Lower leg skin (tissue), 4 donors: Measurements from ENCODE around the gene ADM2. TPM values are rescaled to one million over a fixed set of nuclear protein-coding genes. Genes with fewer than 3 reads are reported as not detected.

Experiments
- DNase-seq, 2 donors: peaks; one replicate each; pipeline ENCODE4 v3.0.0-alpha.2; 2019; ENCODE audit warnings: low spot score in 2 of 2
- H3K4me3 ChIP-seq: fragments of 200-600 bp; sonication (generic); 2 replicates; pipeline ENCODE4 v1.5.1; 2017; ENCODE audit warnings: mild to moderate bottlenecking, low read depth; ENCODE audit not compliant: poor library complexity, severe bottlenecking
- POLR2A ChIP-seq, 2 donors: fragments of 450-650 bp; IDR thresholded peaks; one replicate each; pipeline ENCODE4 v1.6.1; 2016 to 2017; ENCODE audit warnings: antibody characterized with exemption in 2 of 2, mild to moderate bottlenecking in 1 of 2, moderate library complexity in 1 of 2
- WGBS, 2 donors: methylation state at CpG; one replicate each; pipeline ENCODE4 v1.1.5; 2018; 5-methylcytosine and 5-hydroxymethylcytosine counted together
- intact Hi-C: fragments of 100-400 bp; cut with DNase I; formaldehyde crosslinking; loops from one replicate; pipeline ENCODE4 v1.15.0; 2023; ENCODE audit warnings: low total_unique reads
- total RNA-seq, 4 donors: library from RNA; depleted of rRNA; stranded (reverse); fragments of >200 nt; gene quantifications; one replicate each; pipeline ENCODE4 v1.1.0, GENCODE V29; 2016
- TF ChIP-seq, protein P1 (sequence below), 3 donors: fragments of 450-650 bp; IDR thresholded peaks; one replicate each; pipeline ENCODE4 v1.5.1; 2016; ENCODE audit warnings: antibody characterized with exemption in 3 of 3, mild to moderate bottlenecking in 3 of 3, moderate library complexity in 2 of 3

ADM2 gene
- total RNA-seq, 4 donors from 2014 or later, result 0.19 to 0.56 (median 0.52) TPM; not detected in 1

DNA sequence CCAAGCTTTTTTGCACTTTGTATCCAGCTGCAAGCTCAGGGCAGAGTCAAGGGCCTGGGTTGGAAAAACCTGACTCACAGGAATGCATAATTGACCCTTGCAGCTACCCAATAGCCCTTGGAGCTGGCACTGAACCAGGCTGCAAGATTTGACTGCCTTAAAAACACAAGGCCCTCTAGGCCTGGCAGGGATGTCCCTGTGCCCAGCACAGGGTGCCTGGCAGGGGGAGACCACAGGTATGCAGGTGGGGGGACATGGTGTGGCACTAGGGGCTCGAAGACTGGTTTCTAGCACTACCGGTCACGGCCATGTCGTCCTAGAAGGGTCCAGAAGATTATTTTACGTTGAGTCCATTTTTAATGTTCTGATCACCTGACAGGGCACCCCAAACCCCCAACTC, 36.7 kb upstream of the ADM2 start:
- 86 to 91% methylated on average over 5 of the region's 5 CpGs for WGBS, 2 donors
- no peak for DNase-seq
- H3K4me3 ChIP-seq, result no peak overlapping the region
- intact Hi-C loops, result no loop called here
- TF ChIP-seq, protein P1, sequence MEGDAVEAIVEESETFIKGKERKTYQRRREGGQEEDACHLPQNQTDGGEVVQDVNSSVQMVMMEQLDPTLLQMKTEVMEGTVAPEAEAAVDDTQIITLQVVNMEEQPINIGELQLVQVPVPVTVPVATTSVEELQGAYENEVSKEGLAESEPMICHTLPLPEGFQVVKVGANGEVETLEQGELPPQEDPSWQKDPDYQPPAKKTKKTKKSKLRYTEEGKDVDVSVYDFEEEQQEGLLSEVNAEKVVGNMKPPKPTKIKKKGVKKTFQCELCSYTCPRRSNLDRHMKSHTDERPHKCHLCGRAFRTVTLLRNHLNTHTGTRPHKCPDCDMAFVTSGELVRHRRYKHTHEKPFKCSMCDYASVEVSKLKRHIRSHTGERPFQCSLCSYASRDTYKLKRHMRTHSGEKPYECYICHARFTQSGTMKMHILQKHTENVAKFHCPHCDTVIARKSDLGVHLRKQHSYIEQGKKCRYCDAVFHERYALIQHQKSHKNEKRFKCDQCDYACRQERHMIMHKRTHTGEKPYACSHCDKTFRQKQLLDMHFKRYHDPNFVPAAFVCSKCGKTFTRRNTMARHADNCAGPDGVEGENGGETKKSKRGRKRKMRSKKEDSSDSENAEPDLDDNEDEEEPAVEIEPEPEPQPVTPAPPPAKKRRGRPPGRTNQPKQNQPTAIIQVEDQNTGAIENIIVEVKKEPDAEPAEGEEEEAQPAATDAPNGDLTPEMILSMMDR (IDR thresholded peaks at IDR 0.05), result no peak
- TF ChIP-seq POLR2A (IDR thresholded peaks at IDR 0.05), result no peak

DNA sequence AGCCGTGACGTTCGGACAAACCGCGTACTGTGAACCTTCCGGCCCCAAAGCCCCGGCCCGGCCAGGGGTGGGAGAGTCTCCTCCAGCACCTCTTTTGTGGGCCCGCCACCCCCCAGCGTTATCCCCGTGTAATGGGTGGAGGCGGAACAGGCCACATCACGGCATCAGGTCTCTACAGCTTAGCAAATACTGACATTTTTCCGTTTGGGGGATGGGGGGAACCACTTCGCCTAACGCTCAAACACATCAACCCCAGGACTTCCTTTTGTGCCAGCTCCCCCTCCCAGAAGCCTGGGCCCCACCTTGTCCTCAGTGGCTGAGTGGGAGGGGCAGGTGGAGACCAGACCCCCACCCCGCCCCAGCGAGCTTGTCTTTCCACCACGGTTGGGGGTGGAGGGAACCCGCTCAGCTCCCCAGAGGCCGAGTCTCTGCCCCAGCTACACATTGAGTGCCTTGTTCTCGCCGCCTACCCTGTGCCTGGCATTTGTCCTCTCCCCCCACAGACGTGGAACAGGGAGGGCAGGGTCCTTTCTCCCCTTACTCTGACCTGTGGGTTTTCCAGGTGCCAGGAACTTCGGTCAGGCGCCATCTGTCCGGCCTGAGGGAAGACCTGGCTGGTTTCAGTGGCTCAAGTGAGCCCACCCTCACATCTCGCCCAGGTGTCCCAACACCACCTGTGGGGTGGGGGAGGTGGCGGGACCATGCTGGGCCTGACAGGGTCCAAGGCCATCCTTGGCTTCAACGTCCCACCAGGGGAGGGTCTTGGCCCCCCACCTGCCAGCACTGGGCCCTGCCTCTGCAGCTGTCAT, 36.1 kb upstream of the ADM2 start:
- intact Hi-C loops, result no loop called here
- H3K4me3 ChIP-seq, result no peak overlapping the region
- TF ChIP-seq POLR2A (IDR thresholded peaks at IDR 0.05), result no peak
- TF ChIP-seq, protein P1 (IDR thresholded peaks at IDR 0.05), result no peak
- 71 to 75% methylated on average over 24 to 29 of the region's 30 CpGs for WGBS, 2 donors
- no peak for DNase-seq

DNA sequence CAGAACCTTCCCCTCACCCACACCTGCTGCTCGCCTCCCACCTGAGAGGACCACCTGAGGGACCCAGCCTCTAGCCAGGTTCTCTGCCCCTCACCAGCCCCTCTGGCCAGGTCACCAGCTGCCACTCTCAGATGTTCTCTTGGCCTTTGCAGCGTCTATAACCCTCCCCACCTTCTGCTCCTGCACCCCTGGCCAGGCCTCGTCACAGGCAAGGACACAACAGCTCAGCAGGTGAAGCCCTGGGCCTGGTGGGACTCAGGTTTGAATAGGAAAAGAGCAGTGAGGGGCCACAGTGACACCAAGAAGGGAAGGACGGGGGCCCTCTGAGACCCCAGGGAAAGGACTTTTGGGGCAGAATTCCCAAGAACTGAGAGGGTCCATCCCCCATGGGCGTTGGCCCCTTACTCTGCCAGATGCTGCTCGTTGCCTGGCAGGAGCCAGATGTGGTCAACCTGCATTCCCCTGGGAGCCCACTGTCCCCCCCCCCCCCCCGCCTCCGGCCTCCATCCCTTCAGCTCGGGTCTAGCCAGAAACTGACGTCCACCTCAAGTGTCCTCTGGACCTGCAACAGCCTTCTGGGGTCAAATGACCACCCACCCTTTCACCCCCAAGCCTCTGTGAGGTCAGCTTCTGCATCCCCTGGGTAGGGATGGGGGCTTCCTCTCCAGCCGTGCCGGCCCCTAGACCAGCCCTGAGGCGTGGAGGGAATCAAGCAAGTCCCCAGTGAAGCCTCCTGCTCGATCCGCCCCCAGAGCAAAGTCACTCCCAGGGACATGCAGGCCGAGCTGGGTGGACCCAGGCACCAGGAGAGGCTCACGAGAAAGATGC, 35.2 kb upstream of the ADM2 start:
- TF ChIP-seq POLR2A (IDR thresholded peaks at IDR 0.05), result no peak
- TF ChIP-seq, protein P1 (IDR thresholded peaks at IDR 0.05), result no peak
- intact Hi-C loops, result no loop called here
- no peak for DNase-seq
- no peak overlapping the region for H3K4me3 ChIP-seq
- 72 to 80% methylated on average over 10 to 11 of the region's 17 CpGs for WGBS, 2 donors

DNA sequence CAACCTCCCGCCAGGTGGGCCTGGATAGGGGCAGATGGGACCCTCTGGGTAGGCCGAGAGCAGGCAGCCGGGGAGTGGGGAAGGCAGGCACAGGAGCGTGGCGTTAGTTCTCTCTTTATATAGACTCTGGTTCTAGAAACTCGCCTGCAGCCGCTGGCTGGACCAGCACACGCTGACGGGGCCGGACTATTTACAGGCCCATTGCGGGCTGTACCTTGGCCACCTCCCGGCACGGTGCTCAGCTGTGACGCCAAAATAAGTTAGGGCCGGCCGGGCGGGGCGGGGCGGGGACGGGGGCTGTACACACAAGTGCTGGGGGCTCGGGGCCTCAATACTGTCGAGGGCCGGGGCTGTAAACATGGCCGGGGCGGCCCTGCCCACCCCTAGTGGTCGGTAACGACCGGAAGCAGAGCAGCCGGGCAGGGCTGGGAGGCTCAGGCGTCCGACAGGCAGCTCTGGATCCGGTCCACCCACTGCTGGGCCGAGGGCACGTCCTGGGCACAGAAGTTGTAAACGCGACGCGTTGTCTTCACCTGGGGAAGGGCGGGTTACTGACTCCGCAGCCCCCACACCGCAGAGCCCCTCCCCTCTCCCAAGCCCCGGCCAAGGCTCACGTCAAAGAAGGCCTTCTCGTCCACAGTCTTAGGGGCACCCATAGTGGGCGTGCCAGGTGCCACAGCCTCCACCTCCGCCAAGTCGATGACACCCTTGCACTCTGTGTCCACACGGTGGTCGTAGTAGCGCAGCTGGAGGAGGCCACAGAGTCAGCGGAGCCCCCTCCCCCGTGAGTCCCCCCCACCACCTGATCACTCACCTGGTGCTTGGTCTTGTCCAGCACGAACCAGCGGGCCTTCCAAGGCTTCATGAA, 34.4 kb upstream of the ADM2 start:
- intact Hi-C loops, result no loop called here
- TF ChIP-seq POLR2A (IDR thresholded peaks at IDR 0.05), result no peak
- TF ChIP-seq, protein P1 (IDR thresholded peaks at IDR 0.05), result no peak
- WGBS, 2 donors, result 85 to 87% methylated on average over 33 to 53 of the region's 54 CpGs
- no peak overlapping the region for H3K4me3 ChIP-seq
- no peak for DNase-seq
